Astrocyte (in vitro differentiated cells and primary cell): ENCODE data around the gene SMC1B. TPM values are rescaled to one million over a fixed set of nuclear protein-coding genes. Genes with fewer than 3 reads are reported as not detected.
"Not testable (repeated sequence)": the region's sequence is repeated elsewhere in the genome, so short reads cannot be mapped to it uniquely, and the experiment has no call there.

Experiments
- DNase-seq: peaks from one replicate; pipeline ENCODE4 v3.0.0-alpha.2; 2010; ENCODE audit warnings: low read depth
- FAIRE-seq: peaks from 2 replicates; lab custom pipeline; 2011; peaks lifted over from hg19 to GRCh38; lab: Jason Lieb, UNC
- H2AFZ ChIP-seq: 2 replicates; pipeline ENCODE4 v1.6.0; 2012; ENCODE audit warnings: low read depth, low read length, inconsistent platforms
- H3K27ac ChIP-seq: 2 replicates; pipeline ENCODE4 v1.5.1; 2011; ENCODE audit warnings: low read depth, low read length, inconsistent platforms
- H3K27me3 ChIP-seq: 2 replicates; pipeline ENCODE4 v1.6.0; 2011; ENCODE audit warnings: low read length, inconsistent platforms; ENCODE audit not compliant: insufficient read depth
- H3K36me3 ChIP-seq: 2 replicates; pipeline ENCODE4 v1.5.1; 2011; ENCODE audit warnings: low read length, inconsistent platforms; ENCODE audit not compliant: insufficient read depth
- H3K4me1 ChIP-seq: 2 replicates; pipeline ENCODE4 v1.5.1; 2011; ENCODE audit warnings: low read length, inconsistent platforms; ENCODE audit not compliant: insufficient read depth
- H3K4me2 ChIP-seq: 2 replicates; pipeline ENCODE4 v1.6.0; 2012; ENCODE audit warnings: low read length, inconsistent platforms
- H3K4me3 ChIP-seq: 2 replicates; pipeline ENCODE4 v1.5.1; 2011; ENCODE audit warnings: low read depth, mild to moderate bottlenecking, low read length, inconsistent platforms; ENCODE audit not compliant: insufficient read depth
- H3K79me2 ChIP-seq: 2 replicates; pipeline ENCODE4 v1.6.0; 2012; ENCODE audit warnings: mild to moderate bottlenecking, low read length, inconsistent platforms; ENCODE audit not compliant: insufficient read depth
- H3K9ac ChIP-seq: 2 replicates; pipeline ENCODE4 v1.6.0; 2012; ENCODE audit warnings: mild to moderate bottlenecking, low read length, inconsistent platforms
- H3K9me3 ChIP-seq: 2 replicates; pipeline ENCODE4 v1.5.1; 2012; ENCODE audit warnings: low read depth, mild to moderate bottlenecking, low read length, inconsistent platforms; ENCODE audit not compliant: insufficient read depth
- H4K20me1 ChIP-seq: 2 replicates; pipeline ENCODE4 v1.6.0; 2012; ENCODE audit warnings: low read length, inconsistent platforms; ENCODE audit not compliant: insufficient read depth
- H3K27ac Mint-ChIP-seq: one replicate; pipeline ENCODE4 v1.8.0; 2021; ENCODE audit warnings: mild to moderate bottlenecking, mixed read lengths; ENCODE audit not compliant: unreplicated experiment
- H3K27me3 Mint-ChIP-seq: one replicate; pipeline ENCODE4 v1.8.0; 2021; ENCODE audit warnings: low read depth, mixed read lengths; ENCODE audit not compliant: unreplicated experiment
- H3K36me3 Mint-ChIP-seq: one replicate; pipeline ENCODE4 v1.8.0; 2021; ENCODE audit warnings: low read depth, mixed read lengths; ENCODE audit not compliant: unreplicated experiment
- H3K4me1 Mint-ChIP-seq: one replicate; pipeline ENCODE4 v1.8.0; 2021; ENCODE audit warnings: low read depth, mixed read lengths; ENCODE audit not compliant: unreplicated experiment
- H3K4me3 Mint-ChIP-seq: one replicate; pipeline ENCODE4 v1.8.0; 2021; ENCODE audit warnings: mild to moderate bottlenecking, moderate library complexity, mixed read lengths; ENCODE audit not compliant: unreplicated experiment
- H3K9me3 Mint-ChIP-seq: one replicate; pipeline ENCODE4 v1.8.0; 2021; ENCODE audit warnings: mild to moderate bottlenecking, mixed read lengths; ENCODE audit not compliant: unreplicated experiment
- EZH2 ChIP-seq: IDR thresholded peaks from 2 replicates; pipeline ENCODE4 v1.6.1; 2012; ENCODE audit warnings: mild to moderate bottlenecking, low read length, inconsistent platforms; ENCODE audit not compliant: insufficient read depth
- total RNA-seq: library from RNA; stranded (reverse); gene quantifications from 2 replicates; pipeline ENCODE4 v1.2.1, GENCODE V29; 2021
- TF ChIP-seq, protein P1 (sequence below): IDR thresholded peaks from 2 replicates; pipeline ENCODE4 v1.5.1; 2011; ENCODE audit warnings: low read depth, mild to moderate bottlenecking, inconsistent platforms, low read length, moderate library complexity; ENCODE audit not compliant: insufficient read depth

SMC1B gene
- total RNA-seq, 1 donor from 2014 or later: not detected

DNA sequence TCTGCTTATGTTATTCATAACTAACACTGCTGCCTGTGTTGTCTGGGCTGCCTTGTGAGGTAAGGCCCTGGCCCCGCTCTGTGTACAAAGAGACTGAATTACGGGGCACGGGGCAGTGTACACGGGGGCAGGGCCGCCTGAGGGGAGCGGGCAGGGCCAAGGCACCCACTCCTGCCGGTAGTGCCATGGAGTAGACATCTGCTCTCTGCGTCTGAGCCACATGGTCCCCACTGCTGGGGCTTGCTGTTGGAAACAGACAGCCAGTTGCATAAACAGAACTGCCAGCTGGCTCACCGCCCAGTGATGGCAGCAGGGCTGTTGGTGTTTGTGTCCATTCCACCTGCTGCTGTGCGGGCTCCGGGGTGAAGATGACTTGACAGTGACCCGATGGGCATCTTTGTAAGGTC is 83.9 kb downstream of the SMC1B start:
- Histone ChIP-seq H3K36me3 (no peaks in the 10 kb centered on the region), H3K4me3 (no peak overlapping the region), H3K27me3 (no peaks in the 10 kb centered on the region), H3K9me3 (no peaks in the 10 kb centered on the region), H3K9ac (no peak overlapping the region), H4K20me1 (peaks cover 15% of the 10 kb centered on the region), H2AFZ (no peak overlapping the region), H3K79me2 (peaks cover 4% of the 10 kb centered on the region), H3K4me1 (no peaks in the 10 kb centered on the region), H3K4me2 (no peak overlapping the region), H3K27ac (no peak overlapping the region)
- H3K4me3 Mint-ChIP-seq: no peak overlapping the region
- no peaks in the 10 kb centered on the region for H3K4me1 Mint-ChIP-seq
- TF ChIP-seq, protein P1, sequence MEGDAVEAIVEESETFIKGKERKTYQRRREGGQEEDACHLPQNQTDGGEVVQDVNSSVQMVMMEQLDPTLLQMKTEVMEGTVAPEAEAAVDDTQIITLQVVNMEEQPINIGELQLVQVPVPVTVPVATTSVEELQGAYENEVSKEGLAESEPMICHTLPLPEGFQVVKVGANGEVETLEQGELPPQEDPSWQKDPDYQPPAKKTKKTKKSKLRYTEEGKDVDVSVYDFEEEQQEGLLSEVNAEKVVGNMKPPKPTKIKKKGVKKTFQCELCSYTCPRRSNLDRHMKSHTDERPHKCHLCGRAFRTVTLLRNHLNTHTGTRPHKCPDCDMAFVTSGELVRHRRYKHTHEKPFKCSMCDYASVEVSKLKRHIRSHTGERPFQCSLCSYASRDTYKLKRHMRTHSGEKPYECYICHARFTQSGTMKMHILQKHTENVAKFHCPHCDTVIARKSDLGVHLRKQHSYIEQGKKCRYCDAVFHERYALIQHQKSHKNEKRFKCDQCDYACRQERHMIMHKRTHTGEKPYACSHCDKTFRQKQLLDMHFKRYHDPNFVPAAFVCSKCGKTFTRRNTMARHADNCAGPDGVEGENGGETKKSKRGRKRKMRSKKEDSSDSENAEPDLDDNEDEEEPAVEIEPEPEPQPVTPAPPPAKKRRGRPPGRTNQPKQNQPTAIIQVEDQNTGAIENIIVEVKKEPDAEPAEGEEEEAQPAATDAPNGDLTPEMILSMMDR: no peak
- no peak for TF ChIP-seq EZH2
- DNase-seq (no peak), FAIRE-seq (no peak)
- H3K27ac Mint-ChIP-seq: no peak overlapping the region
- peaks cover 23% of the 10 kb centered on the region for H3K36me3 Mint-ChIP-seq
- no peaks in the 10 kb centered on the region for H3K27me3 Mint-ChIP-seq
- no peaks in the 10 kb centered on the region for H3K9me3 Mint-ChIP-seq

- H3K79me2 ChIP-seq: peaks cover 4% of the 10 kb centered on the region
- H3K27me3 ChIP-seq: no peaks in the 10 kb centered on the region
- Mint-ChIP-seq H3K9me3 (no peaks in the 10 kb centered on the region), H3K27me3 (no peaks in the 10 kb centered on the region), H3K4me1 (no peaks in the 10 kb centered on the region), H3K27ac (no peak overlapping the region), H3K4me3 (no peak overlapping the region), H3K36me3 (peaks cover 21% of the 10 kb centered on the region)
- H3K4me2 ChIP-seq: no peak overlapping the region
- no peaks in the 10 kb centered on the region for H3K4me1 ChIP-seq
- H4K20me1 ChIP-seq: peaks cover 15% of the 10 kb centered on the region
- TF ChIP-seq EZH2: no peak
- TF ChIP-seq, protein P1: no peak
- H3K9me3 ChIP-seq: no peaks in the 10 kb centered on the region
- H3K4me3 ChIP-seq: no peak overlapping the region
- H3K9ac ChIP-seq: no peak overlapping the region
- H3K36me3 ChIP-seq: no peaks in the 10 kb centered on the region
- H3K27ac ChIP-seq: no peak overlapping the region
- DNase-seq (no peak), FAIRE-seq (no peak)
- H2AFZ ChIP-seq: no peak overlapping the region
Measured at GRCh38 chr22:45328822-45329529, 84.4 kb downstream of the SMC1B start.

DNA sequence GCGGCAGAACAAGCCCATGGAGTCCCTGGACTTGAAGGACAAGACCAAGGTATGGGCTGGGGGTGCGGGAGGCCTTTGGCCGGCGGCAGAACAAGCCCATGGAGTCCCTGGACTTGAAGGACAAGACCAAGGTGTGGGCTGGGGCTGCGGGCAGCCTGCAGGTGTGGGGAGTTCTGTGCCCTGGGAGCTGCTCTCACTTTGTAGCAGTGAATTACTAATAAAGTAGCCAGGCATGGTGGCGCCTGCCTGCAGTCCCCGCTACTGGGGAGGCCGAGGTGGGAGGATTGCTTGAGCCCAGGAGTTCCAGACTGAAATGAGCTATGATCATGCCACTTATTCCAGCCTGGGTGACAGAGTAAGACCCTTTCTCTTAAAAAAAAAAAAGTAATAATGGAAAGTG is 85.1 kb downstream of the SMC1B start:
- not testable (repeated sequence) for H3K27ac ChIP-seq

More for the DNA sequence above, 85.1 kb downstream of the SMC1B start:
- DNase-seq, H3K79me2 ChIP-seq, H3K9me3 Mint-ChIP-seq, H3K36me3 ChIP-seq, H3K9ac ChIP-seq, FAIRE-seq, H3K4me3 Mint-ChIP-seq, H3K27me3 ChIP-seq, H3K4me3 ChIP-seq, H3K4me2 ChIP-seq, H2AFZ ChIP-seq, H3K27ac Mint-ChIP-seq, H3K4me1 ChIP-seq, H3K9me3 ChIP-seq, H3K27me3 Mint-ChIP-seq, H3K4me1 Mint-ChIP-seq: not testable (repeated sequence)
- peaks cover 25% of the 10 kb centered on the region for H3K36me3 Mint-ChIP-seq
- H4K20me1 ChIP-seq: peaks cover 18% of the 10 kb centered on the region
